Right forelimb (tissue), 1 donor: ENCODE data around the gene ARCN1.

Experiments
- DNase-seq: peaks from one replicate; pipeline ENCODE4 v3.0.0-alpha.2; 2018

Gene ARCN1

GRCh38 chr11:118622376-118623268, 50.4 kb downstream of the ARCN1 start:
- DNase-seq, result peak; percentile 73

GRCh38 chr11:118623269-118623655, 51.1 kb downstream of the ARCN1 start:
- DNase-seq, result no peak

- DNase-seq, result no peak
Observed at GRCh38 chr11:118625036-118625690, 53.0 kb downstream of the ARCN1 start.

- DNase-seq, result no peak
Observed at GRCh38 chr11:118625976-118626375, 53.8 kb downstream of the ARCN1 start.

GRCh38 chr11:118627566-118627965, 55.4 kb downstream of the ARCN1 start:
- no peak for DNase-seq

GRCh38 chr11:118628031-118628430, 55.8 kb downstream of the ARCN1 start:
- DNase-seq, result no peak

DNA sequence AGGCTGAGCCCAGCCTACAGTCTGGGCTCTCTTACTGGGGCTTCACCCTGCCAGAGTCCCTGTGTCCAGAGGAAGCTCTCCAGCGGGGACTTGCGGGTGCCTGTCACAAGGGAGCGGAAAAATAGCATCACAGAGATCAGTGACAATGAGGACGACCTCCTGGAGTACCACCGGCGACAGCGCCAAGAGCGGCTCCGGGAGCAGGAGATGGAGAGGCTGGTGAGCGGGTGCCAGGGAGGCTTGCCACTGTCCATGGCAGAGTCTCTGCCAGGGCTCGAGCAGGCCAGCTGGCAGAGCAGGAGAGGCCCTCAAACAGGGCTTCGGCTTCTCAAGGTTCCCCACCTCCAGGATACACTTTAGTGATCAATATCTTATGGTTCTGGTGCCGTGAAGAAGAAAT, 56.2 kb downstream of the ARCN1 start:
- no peak for DNase-seq

- no peak for DNase-seq
Observed at GRCh38 chr11:118628861-118629549, 56.8 kb downstream of the ARCN1 start.

GRCh38 chr11:118629761-118630661, 57.8 kb downstream of the ARCN1 start:
- no peak for DNase-seq

DNA sequence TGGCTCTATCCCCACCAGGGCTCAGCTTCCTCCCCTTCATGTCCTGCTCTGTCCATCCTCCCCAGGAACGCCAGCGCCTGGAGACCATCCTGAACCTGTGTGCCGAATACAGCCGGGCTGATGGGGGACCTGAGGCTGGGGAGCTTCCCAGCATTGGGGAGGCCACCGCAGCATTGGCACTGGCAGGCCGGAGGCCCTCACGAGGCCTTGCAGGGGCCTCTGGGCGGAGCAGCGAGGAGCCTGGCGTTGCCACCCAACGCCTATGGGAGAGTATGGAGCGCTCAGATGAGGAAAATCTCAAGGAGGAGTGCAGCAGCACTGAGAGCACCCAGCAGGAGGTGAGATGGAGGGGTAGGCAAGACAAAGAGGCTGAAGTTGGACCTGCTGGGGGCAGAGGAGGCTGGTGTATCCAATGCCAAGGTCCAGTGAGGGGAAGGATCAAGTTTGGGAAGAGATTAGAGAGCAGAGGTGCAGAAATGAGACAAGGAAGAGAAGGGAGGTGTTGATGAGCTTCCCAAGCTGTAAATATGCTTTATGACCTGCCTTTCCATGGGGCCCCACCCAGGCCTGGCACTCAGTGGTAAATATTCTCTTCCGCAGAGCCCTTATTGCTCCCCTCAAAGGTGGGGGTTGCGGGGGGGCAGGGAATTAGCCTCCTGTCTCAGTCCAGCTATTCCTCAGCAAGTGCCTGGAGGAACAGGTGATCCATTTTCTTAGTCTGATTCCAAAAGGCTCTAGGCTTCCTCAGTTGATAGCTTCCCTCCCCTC, 59.1 kb downstream of the ARCN1 start:
- DNase-seq, result no peak

- DNase-seq, result no peak
Observed at GRCh38 chr11:118632577-118633318, 60.5 kb downstream of the ARCN1 start.

DNA sequence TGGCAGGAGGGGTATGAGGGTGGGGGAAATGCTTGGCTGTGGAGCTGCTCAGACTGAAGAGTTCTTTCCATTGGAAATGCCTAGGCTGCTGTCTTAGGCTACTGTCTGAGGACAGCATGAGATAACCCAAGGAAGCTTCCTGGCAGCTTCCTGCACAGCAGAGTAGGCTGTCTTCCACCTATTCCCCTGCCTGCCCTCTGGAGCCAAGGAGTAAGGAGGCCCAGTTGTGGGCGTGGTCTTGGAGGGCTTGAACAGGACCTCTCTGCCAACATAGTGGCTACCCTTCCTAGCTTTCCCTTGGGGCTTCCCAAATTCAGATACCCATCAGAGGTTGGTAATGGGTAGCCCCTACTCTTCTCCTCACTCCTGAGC, 61.1 kb downstream of the ARCN1 start:
- no peak for DNase-seq

GRCh38 chr11:118633979-118634378, 61.8 kb downstream of the ARCN1 start:
- no peak for DNase-seq

DNA sequence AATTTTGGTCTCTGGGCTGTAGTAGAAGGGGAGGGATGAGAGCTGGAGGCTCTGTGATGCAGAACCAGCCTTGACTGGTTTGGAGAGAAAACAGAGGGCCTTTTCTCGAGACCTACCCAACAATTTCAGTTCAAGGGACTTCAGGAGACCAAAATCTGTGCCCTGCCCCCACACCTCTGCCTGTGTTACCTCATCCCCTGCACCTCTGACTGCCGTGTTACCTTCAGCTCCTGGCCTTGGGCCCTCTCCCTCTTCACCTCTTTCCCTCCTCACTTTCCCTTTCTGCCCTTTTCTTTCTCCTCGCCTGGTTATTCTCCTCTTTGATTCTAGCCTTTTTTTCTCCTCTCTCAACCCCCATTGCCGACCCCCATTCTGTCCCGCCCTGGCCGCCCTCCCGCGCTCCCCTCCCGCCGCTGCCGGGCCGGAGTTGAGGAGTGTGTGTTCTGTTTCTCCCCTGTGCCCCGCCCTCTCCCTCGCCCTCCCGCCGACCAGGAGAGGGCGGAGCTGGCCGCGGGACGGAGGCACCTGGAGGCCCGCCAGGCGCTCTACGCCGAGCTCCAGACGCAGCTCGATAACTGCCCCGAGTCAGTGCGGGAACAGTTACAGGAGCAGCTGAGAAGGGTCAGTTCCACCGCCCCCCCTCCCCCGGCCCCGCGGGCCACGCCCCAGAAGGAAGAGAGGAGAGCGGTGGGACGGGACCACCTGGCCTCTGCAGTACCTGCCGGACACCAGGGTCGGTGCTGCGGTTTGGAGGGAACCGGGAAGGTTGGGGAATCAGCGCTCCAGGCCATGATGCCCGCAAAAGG, 62.4 kb downstream of the ARCN1 start:
- DNase-seq, result peak; percentile 78

DNA sequence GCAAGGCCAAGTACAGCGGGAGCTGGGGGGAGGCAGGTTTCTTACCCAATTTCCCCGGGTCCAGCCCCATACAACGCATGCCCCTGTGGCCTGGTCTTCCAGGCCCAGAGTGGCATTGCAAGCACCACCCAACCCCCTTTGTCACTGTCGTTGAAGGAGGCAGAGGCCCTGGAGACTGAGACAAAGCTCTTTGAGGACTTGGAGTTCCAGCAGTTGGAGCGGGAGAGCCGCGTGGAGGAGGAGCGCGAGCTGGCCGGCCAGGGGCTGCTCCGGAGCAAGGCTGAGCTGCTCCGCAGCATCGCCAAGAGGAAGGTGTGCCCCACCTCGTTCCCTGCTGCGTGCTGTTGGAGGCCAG, 63.0 kb downstream of the ARCN1 start:
- no peak for DNase-seq

DNA sequence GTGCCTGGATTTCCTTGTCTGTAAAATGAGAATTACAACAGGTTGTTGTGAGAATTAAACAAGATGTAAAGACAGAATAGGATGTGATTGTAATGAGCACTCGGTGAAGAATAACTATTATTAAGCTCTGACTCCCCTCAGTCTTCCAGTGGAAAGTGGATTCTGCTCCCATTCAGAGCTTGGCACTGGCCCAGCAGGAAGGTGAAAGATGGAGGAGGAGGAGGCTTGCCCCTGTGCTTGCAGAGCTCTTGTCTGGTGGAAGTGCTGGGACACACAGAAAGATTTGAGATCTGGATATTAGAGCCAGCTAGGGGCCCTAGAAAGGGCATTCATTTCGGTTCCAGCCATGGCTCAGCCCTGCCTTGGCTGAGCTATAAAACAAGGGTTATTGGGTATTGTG, 63.4 kb downstream of the ARCN1 start:
- DNase-seq, result no peak

DNA sequence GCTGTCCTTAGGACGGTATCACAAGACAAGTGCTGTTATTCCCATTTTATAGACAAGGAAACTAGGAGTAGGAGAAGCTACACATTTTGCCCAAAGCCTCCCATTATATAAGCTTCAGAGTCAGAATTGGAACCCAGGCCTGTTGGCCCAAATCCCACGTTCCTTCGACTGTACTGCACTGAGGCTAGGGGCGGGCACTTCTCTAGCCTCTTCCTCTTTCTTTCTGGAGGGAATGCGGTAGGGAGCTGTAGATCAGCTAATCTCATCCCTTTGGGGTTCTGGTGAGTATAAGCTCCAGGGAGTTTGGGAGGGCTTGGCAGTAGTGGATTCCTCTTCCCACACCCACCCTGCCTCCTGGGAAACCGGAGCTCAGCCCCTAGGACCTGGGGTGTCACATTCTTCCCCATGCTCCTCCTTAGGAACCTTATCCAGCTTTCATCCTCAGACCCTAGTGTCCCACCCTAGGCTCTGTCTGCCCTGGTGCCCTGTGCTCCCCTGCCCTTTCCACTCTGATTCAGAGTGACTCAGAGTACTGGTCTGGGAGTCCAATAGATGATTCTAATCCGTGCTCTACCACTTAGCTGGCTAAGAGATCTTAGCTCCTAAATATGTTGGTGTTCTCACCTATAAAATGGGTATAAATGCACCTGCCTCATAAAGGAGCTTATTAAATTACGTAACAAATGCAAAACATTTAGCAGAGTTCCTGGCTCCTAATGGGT, 64.5 kb downstream of the ARCN1 start:
- no peak for DNase-seq

DNA sequence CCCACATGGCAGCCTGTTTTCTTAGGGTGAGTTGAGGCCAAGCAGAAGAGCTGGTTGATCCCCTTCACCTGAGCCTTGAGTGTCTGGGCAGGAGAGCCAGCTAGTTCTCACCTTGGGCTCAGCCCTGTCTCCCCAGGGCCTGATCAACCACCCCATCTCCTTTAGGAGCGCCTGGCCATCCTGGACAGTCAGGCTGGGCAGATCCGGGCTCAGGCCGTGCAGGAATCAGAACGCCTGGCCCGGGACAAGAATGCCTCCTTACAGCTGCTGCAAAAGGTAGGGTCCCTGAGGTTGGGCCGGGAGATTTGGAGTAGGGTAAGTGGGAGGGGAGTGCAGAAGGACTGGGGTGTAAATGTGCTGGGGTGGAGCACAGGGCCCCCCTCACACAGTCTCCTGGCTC, 66.5 kb downstream of the ARCN1 start:
- no peak for DNase-seq

DNA sequence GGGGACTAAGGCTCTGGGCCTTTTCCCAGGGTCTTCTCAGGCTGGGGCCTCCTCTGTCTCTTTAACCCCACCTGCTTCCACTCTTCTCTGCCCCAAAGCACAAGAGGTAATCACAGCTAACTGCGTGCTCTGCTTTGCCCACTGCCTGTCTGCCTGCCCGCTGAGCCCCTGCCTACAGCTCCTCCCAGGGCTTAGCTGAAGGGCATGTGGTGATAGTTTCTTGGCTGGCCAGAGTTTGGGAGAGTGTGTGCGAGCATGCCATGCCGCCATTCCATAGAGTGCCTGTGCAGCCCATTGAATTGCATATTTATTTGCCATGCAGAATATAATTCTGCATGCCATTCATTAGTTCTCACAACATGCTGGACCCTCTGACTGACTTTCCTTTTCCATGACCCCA, 67.7 kb downstream of the ARCN1 start:
- no peak for DNase-seq
